SK-N-SH (cell line): ENCODE measurements around the gene GSTM3.

Source experiments
- ELF1 ChIP-seq: IDR thresholded peaks from 2 replicates; pipeline ENCODE4 v1.4.0; 2012
- EP300 ChIP-seq, 2 experiments: IDR thresholded peaks; 2 replicates each; pipeline versions ENCODE4 v1.4.0 to v1.6.1; 2012; ENCODE audit warnings: borderline replicate concordance in 1 of 2, low read depth in 1 of 2, low read length in 1 of 2
- EZH2phosphoT487 ChIP-seq: fragments of 200-600 bp; sonication (generic); IDR thresholded peaks from 2 replicates; pipeline ENCODE4 v1.6.1; 2017; ENCODE audit warnings: low read depth, mixed run types, mild to moderate bottlenecking, antibody characterized with exemption, moderate library complexity, borderline replicate concordance
- JUND ChIP-seq: IDR thresholded peaks from 2 replicates; pipeline ENCODE4 v1.4.0; 2012
- NRF1 ChIP-seq: IDR thresholded peaks from 2 replicates; pipeline ENCODE4 v1.6.1; 2012; ENCODE audit warnings: low read depth, mild to moderate bottlenecking, low read length
- POLR2AphosphoS5 ChIP-seq: IDR thresholded peaks from 2 replicates; pipeline ENCODE4 v1.6.1; 2012; ENCODE audit warnings: low read depth, low read length
- RAD21 ChIP-seq: IDR thresholded peaks from 2 replicates; pipeline ENCODE4 v1.6.1; 2012; ENCODE audit warnings: mild to moderate bottlenecking, low read length
- SIN3A ChIP-seq: IDR thresholded peaks from 2 replicates; pipeline ENCODE4 v1.6.1; 2012; ENCODE audit warnings: low read depth, mild to moderate bottlenecking, low read length, moderate library complexity, borderline replicate concordance
- YY1 ChIP-seq: IDR thresholded peaks from 2 replicates; pipeline ENCODE4 v1.4.0; 2012; ENCODE audit warnings: low read depth, mild to moderate bottlenecking
- TF ChIP-seq, protein P1 (sequence below): fragments of 200-600 bp; sonication (generic); IDR thresholded peaks from 2 replicates; pipeline ENCODE4 v1.6.1; 2017; ENCODE audit warnings: antibody characterized with exemption, mild to moderate bottlenecking, moderate library complexity
- TF ChIP-seq, protein P2 (sequence below): IDR thresholded peaks from 2 replicates; pipeline ENCODE4; 2012
- TF ChIP-seq, protein P3 (sequence below): IDR thresholded peaks from 2 replicates; pipeline ENCODE4 v1.4.0; 2012; ENCODE audit warnings: low read depth, borderline replicate concordance
- TF ChIP-seq, protein P4 (sequence below): fragments of 150-350 bp; IDR thresholded peaks from 2 replicates; pipeline ENCODE4 v1.6.1; 2017; ENCODE audit warnings: antibody characterized with exemption, low read length, low read depth, borderline replicate concordance
- TF ChIP-seq, protein P5 (sequence below): IDR thresholded peaks from 2 replicates; pipeline ENCODE4 v1.4.0; 2012; ENCODE audit warnings: low read depth

- TF ChIP-seq ELF1 = no peak
- TF ChIP-seq, protein P1, sequence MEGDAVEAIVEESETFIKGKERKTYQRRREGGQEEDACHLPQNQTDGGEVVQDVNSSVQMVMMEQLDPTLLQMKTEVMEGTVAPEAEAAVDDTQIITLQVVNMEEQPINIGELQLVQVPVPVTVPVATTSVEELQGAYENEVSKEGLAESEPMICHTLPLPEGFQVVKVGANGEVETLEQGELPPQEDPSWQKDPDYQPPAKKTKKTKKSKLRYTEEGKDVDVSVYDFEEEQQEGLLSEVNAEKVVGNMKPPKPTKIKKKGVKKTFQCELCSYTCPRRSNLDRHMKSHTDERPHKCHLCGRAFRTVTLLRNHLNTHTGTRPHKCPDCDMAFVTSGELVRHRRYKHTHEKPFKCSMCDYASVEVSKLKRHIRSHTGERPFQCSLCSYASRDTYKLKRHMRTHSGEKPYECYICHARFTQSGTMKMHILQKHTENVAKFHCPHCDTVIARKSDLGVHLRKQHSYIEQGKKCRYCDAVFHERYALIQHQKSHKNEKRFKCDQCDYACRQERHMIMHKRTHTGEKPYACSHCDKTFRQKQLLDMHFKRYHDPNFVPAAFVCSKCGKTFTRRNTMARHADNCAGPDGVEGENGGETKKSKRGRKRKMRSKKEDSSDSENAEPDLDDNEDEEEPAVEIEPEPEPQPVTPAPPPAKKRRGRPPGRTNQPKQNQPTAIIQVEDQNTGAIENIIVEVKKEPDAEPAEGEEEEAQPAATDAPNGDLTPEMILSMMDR = no peak
- no peak for TF ChIP-seq SIN3A
- no peak for TF ChIP-seq RAD21
- no peak for TF ChIP-seq EZH2phosphoT487
- TF ChIP-seq, protein P2, sequence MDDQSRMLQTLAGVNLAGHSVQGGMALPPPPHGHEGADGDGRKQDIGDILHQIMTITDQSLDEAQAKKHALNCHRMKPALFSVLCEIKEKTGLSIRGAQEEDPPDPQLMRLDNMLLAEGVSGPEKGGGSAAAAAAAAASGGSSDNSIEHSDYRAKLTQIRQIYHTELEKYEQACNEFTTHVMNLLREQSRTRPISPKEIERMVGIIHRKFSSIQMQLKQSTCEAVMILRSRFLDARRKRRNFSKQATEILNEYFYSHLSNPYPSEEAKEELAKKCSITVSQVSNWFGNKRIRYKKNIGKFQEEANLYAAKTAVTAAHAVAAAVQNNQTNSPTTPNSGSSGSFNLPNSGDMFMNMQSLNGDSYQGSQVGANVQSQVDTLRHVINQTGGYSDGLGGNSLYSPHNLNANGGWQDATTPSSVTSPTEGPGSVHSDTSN = no peak
- TF ChIP-seq NRF1 = no peak
- TF ChIP-seq EP300 (IDR thresholded peaks at IDR 0.05; ENCODE audit: borderline replicate concordance in 1 of 2, low read depth in 1 of 2, low read length in 1 of 2) = no peak
- TF ChIP-seq POLR2AphosphoS5 = no peak
- TF ChIP-seq, protein P3, sequence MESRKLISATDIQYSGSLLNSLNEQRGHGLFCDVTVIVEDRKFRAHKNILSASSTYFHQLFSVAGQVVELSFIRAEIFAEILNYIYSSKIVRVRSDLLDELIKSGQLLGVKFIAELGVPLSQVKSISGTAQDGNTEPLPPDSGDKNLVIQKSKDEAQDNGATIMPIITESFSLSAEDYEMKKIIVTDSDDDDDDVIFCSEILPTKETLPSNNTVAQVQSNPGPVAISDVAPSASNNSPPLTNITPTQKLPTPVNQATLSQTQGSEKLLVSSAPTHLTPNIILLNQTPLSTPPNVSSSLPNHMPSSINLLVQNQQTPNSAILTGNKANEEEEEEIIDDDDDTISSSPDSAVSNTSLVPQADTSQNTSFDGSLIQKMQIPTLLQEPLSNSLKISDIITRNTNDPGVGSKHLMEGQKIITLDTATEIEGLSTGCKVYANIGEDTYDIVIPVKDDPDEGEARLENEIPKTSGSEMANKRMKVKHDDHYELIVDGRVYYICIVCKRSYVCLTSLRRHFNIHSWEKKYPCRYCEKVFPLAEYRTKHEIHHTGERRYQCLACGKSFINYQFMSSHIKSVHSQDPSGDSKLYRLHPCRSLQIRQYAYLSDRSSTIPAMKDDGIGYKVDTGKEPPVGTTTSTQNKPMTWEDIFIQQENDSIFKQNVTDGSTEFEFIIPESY = no peak
- TF ChIP-seq, protein P4, sequence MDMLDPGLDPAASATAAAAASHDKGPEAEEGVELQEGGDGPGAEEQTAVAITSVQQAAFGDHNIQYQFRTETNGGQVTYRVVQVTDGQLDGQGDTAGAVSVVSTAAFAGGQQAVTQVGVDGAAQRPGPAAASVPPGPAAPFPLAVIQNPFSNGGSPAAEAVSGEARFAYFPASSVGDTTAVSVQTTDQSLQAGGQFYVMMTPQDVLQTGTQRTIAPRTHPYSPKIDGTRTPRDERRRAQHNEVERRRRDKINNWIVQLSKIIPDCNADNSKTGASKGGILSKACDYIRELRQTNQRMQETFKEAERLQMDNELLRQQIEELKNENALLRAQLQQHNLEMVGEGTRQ = no peak
- TF ChIP-seq, protein P5, sequence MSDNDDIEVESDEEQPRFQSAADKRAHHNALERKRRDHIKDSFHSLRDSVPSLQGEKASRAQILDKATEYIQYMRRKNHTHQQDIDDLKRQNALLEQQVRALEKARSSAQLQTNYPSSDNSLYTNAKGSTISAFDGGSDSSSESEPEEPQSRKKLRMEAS = no peak
- TF ChIP-seq YY1 = no peak
- no peak for TF ChIP-seq JUND
Observed at GRCh38 chr1:109768820-109769219, 28.0 kb upstream of the GSTM3 start.
